ENCODE results near the gene MGARP.
"Not testable (repeated sequence)": the region's sequence is repeated elsewhere in the genome, so short reads cannot be mapped to it uniquely, and the experiment has no call there.

Gene MGARP

DNA sequence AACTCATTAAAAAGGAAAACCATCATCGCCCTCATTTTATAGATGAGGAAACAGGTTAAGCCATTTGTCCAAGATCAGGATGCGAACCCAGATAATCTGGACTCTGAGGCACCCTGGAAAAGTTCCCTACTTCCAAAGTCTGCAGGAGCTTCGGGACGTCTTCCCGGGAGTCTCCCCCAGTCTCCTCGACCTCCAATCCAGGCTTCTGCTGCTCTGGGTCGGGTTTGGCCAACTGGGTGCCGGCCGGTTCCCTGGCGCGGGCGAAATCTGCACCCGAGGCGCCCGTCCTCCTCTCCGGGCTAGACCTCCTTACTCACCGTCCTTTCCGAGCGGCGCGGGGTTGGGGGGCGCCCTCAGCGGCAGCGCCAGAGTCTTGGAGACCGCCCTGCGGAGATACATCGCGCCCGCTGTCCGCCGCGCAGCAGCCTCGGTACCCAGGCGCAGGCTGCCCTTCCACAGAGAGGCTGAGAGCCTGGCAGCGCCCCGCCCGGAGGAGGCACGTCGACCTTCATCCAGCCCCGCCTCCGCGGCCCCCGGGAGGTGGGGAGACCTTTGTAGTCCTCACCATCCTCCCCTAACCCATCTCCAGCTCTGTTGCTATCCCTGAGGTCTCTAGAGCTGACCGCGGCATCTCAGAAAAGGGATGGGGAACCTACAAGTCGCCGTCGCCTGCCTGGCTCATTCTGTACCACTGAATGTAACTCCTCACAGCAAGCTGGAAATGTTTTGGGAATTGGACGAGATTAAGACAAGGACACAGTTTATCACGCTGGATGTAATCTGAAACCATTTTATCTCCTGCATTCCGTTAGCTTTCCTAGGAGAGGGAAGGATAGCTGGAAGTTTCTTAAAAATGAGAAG, at the start of gene MGARP:
MGARP (minus strand) TSS at position 466 of the 861 bp plus-strand sequence; CDS start at position 399, 67 bp downstream.
- H3K36me3 Mint-ChIP-seq = peaks cover 7% of the 10 kb centered on the region
- H3K4me1 Mint-ChIP-seq = peaks cover 20% of the 10 kb centered on the region
- H3K9me3 Mint-ChIP-seq = peaks cover 5% of the 10 kb centered on the region
- no peak within 1 kb of the TSS for H3K27ac Mint-ChIP-seq
- peak within 1 kb of the TSS; percentile 78 for H3K4me3 Mint-ChIP-seq
- H3K27me3 Mint-ChIP-seq = peaks cover 39% of the 10 kb centered on the region
- ATAC-seq = peak; percentile 76

GRCh38 chr4:139329665-139330200, 49.7 kb upstream of the MGARP start:
- peaks cover 44% of the 10 kb centered on the region for H3K36me3 Mint-ChIP-seq
- no peaks in the 10 kb centered on the region for H3K27me3 Mint-ChIP-seq
- H3K4me1 Mint-ChIP-seq = peaks cover 33% of the 10 kb centered on the region
- ATAC-seq = no peak
- peak overlapping the region; percentile 44 for H3K27ac Mint-ChIP-seq
- H3K4me3 Mint-ChIP-seq = no peak overlapping the region
- no peaks in the 10 kb centered on the region for H3K9me3 Mint-ChIP-seq

DNA sequence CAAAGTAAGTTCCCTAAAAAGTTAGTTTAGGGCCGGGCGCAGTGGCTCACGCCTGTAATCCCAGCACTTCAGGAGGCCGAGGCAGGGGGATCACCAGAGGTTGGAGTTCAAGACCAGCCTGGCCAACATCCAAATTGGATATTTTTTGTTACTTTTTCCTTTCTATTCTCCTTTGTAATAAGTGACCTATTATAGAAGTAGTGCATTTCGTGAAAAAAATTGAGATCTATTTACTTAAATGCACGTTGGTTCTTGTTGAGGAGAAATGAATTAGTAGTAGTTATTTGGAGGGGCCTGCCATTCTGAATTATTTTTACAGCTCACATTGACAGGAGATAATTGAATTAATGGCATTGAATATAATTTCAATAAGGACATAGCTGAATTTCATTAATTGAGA, 44.6 kb upstream of the MGARP start:
- peaks cover 39% of the 10 kb centered on the region for H3K36me3 Mint-ChIP-seq
- no peak for ATAC-seq
- H3K27me3 Mint-ChIP-seq = no peaks in the 10 kb centered on the region
- H3K4me3 Mint-ChIP-seq = no peak overlapping the region
- no peak overlapping the region for H3K27ac Mint-ChIP-seq
- peaks cover 49% of the 10 kb centered on the region for H3K4me1 Mint-ChIP-seq
- H3K9me3 Mint-ChIP-seq = no peaks in the 10 kb centered on the region

- H3K9me3 Mint-ChIP-seq, H3K27me3 Mint-ChIP-seq, H3K4me3 Mint-ChIP-seq, H3K27ac Mint-ChIP-seq, ATAC-seq: not testable (repeated sequence)
- H3K4me1 Mint-ChIP-seq = peaks cover 48% of the 10 kb centered on the region
- peaks cover 22% of the 10 kb centered on the region for H3K36me3 Mint-ChIP-seq
Observed at GRCh38 chr4:139322541-139322940, 42.5 kb upstream of the MGARP start.

- H3K27me3 Mint-ChIP-seq, H3K27ac Mint-ChIP-seq, H3K9me3 Mint-ChIP-seq, ATAC-seq, H3K4me3 Mint-ChIP-seq: not testable (repeated sequence)
- peaks cover 21% of the 10 kb centered on the region for H3K36me3 Mint-ChIP-seq
- peaks cover 52% of the 10 kb centered on the region for H3K4me1 Mint-ChIP-seq
Observed at GRCh38 chr4:139322070-139322469, 42.0 kb upstream of the MGARP start.

- Mint-ChIP-seq H3K4me1 (peaks cover 71% of the 10 kb centered on the region), H3K27me3 (no peaks in the 10 kb centered on the region), H3K4me3 (no peak overlapping the region), H3K36me3 (peaks cover 31% of the 10 kb centered on the region), H3K9me3 (no peaks in the 10 kb centered on the region), H3K27ac (peak overlapping the region; percentile 61)
- ATAC-seq = no peak
Observed at GRCh38 chr4:139319571-139319970, 39.5 kb upstream of the MGARP start.

GRCh38 chr4:139317635-139318034, 37.6 kb upstream of the MGARP start:
- no peaks in the 10 kb centered on the region for H3K9me3 Mint-ChIP-seq
- H3K4me3 Mint-ChIP-seq = no peak overlapping the region
- H3K27ac Mint-ChIP-seq = no peak overlapping the region
- H3K36me3 Mint-ChIP-seq = peaks cover 31% of the 10 kb centered on the region
- no peak for ATAC-seq
- H3K4me1 Mint-ChIP-seq = peaks cover 75% of the 10 kb centered on the region
- no peaks in the 10 kb centered on the region for H3K27me3 Mint-ChIP-seq

DNA sequence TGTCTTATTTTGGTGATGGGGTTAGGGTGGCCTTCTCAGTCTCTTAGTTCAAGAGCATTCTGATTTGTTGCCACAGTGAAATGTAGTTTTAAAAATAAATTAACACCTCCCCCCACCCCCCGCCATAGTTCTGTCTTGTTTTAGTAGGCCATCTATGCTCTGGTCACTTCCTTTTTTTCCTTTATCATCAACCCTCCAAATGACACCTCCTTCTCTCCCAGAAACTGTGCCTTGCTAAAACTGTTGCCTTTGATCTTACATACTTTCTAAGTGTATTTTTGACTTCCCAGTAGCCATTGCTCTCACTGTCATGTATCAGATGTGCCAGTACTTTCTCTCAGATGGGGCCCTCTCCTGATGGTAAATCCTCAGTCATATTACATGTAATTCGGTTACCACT, 36.7 kb upstream of the MGARP start:
- H3K36me3 Mint-ChIP-seq = peaks cover 22% of the 10 kb centered on the region
- ATAC-seq = no peak
- H3K9me3 Mint-ChIP-seq = no peaks in the 10 kb centered on the region
- H3K27ac Mint-ChIP-seq = peak overlapping the region; percentile 92
- H3K27me3 Mint-ChIP-seq = no peaks in the 10 kb centered on the region
- H3K4me1 Mint-ChIP-seq = peaks cover 75% of the 10 kb centered on the region
- H3K4me3 Mint-ChIP-seq = no peak overlapping the region

GRCh38 chr4:139315221-139315675, 35.2 kb upstream of the MGARP start:
- Mint-ChIP-seq H3K27ac (peak overlapping the region; percentile 92), H3K27me3 (no peaks in the 10 kb centered on the region), H3K9me3 (no peaks in the 10 kb centered on the region), H3K36me3 (peaks cover 20% of the 10 kb centered on the region), H3K4me1 (peaks cover 77% of the 10 kb centered on the region), H3K4me3 (peak overlapping the region; percentile 66)
- ATAC-seq = peak; percentile 87

DNA sequence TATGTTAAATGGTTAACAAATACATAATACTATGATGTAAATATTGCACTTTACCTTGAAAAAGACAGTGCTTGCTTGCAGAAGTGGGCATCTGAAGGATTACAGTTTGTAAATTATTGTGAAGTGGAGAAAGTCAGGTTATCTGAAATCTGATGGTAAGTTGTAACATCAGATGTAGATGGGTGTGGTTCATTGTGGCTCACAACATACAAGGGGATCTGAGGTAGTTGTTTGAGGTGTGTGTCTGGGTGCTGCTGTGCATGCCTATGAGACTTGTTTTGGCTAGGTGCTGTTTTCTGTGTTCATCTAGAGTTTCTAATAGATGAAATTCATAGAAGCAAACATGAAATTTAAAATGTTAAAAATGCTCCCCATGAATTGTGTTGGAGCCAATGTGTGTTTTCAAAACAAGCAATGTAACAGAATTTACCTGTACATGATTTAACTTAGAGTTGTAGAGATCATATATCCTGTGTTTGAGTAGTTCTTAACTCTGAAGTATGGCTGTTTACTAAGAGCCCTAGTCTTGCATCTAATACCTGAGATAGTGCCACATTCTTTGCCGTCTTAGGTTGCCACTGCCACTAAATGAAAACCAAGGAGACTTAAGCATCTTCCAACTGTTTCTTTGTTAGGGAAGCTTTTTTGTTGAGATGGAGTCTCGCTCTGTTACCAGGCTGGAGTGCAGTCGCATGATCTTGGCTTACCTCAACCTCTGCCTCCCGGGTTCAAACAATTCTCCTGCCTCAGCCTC, 34.2 kb upstream of the MGARP start:
- H3K4me3 Mint-ChIP-seq = peak overlapping the region; percentile 66
- H3K36me3 Mint-ChIP-seq = peaks cover 12% of the 10 kb centered on the region
- H3K27me3 Mint-ChIP-seq = no peaks in the 10 kb centered on the region
- H3K9me3 Mint-ChIP-seq = no peaks in the 10 kb centered on the region
- ATAC-seq = no peak
- H3K4me1 Mint-ChIP-seq = peaks cover 73% of the 10 kb centered on the region
- peak overlapping the region; percentile 92 for H3K27ac Mint-ChIP-seq

DNA sequence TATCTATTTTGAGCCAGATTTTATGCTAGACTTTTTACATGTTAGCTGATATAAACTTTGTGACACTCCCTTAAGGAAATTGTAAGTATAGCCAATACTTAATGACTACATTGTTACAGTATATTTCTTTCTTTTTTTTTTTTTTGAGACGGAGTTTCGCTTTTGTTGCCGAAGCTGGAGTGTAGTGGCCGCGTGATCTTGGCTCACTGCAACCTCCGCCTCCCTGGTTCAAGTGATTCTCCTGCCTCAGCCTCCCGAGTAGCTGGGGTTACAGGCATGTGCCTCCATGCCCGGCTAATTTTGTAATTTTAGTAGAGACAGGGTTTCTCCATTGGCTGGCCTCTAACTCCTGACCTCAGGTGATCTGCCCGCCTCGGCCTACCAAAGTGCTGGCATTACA, 33.4 kb upstream of the MGARP start:
- H3K4me3 Mint-ChIP-seq = peak overlapping the region; percentile 15
- ATAC-seq, H3K9me3 Mint-ChIP-seq: not testable (repeated sequence)

DNA sequence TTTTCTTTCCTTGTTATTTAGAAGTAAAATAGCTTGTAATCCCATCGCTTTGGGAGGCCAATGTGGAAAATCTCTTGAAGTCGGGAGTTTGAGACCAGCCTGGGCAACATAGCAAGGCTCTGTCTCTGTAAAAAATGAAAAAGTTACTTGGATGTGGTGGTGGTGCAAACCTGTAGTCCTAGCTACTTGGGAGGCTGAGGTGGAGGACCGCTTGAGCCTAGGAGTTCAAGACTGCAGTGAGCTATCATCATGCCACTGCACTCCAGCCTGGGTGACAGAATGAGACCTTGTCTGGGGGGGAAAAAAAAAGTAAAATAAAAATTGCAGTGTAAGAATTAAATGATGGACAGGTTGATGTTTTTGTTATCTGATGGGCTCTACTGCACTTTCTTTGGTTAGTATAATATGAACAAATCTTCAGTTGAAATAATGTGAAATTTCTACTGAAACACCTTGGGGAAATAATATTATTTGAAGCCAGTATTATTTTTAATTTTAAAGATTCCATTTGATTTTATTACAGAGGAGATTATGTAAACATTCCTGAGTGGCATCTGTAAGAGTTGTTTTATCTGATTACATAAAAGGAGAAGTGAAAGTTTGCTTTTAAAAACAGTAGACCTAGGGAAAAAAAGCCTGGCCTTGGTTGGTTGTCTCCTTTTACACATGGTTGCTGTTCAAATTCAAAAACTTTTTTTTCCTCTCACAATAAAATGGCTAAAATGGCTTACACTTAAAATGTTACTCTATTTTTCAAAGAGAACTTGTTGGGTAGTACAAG, 32.7 kb upstream of the MGARP start:
- peaks cover 12% of the 10 kb centered on the region for H3K36me3 Mint-ChIP-seq
- no peak for ATAC-seq
- H3K4me1 Mint-ChIP-seq = peaks cover 75% of the 10 kb centered on the region
- no peaks in the 10 kb centered on the region for H3K9me3 Mint-ChIP-seq
- peak overlapping the region; percentile 18 for H3K4me3 Mint-ChIP-seq
- peak overlapping the region; percentile 92 for H3K27ac Mint-ChIP-seq
- no peaks in the 10 kb centered on the region for H3K27me3 Mint-ChIP-seq

More for the DNA sequence above, 33.4 kb upstream of the MGARP start:
- H3K27ac Mint-ChIP-seq = peak overlapping the region; percentile 92
- H3K36me3 Mint-ChIP-seq = peaks cover 12% of the 10 kb centered on the region
- H3K4me1 Mint-ChIP-seq = peaks cover 75% of the 10 kb centered on the region
- H3K27me3 Mint-ChIP-seq = not testable (repeated sequence)

DNA sequence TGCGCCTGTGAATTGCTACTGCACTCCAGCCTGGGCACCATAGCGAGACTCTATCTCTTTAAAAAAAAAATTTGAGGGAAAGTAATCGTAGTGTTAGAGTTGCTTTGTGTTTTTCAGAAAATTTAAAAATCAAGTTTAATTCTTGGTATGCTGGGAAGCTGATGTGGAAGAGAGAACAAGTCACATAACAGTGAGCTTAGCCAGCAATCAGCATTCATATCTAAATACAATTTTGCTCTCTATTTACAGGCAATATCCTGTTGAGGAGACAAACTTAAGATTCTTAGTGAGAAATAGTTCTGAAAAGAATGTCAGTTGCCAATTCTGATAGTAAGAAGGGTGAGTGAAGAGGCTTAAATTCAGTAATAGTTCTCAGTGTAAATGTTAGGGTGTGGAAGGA, 31.9 kb upstream of the MGARP start:
- peaks cover 75% of the 10 kb centered on the region for H3K4me1 Mint-ChIP-seq
- H3K9me3 Mint-ChIP-seq = no peaks in the 10 kb centered on the region
- H3K27ac Mint-ChIP-seq = peak overlapping the region; percentile 92
- H3K27me3 Mint-ChIP-seq = no peaks in the 10 kb centered on the region
- H3K4me3 Mint-ChIP-seq = no peak overlapping the region
- no peak for ATAC-seq
- peaks cover 12% of the 10 kb centered on the region for H3K36me3 Mint-ChIP-seq

DNA sequence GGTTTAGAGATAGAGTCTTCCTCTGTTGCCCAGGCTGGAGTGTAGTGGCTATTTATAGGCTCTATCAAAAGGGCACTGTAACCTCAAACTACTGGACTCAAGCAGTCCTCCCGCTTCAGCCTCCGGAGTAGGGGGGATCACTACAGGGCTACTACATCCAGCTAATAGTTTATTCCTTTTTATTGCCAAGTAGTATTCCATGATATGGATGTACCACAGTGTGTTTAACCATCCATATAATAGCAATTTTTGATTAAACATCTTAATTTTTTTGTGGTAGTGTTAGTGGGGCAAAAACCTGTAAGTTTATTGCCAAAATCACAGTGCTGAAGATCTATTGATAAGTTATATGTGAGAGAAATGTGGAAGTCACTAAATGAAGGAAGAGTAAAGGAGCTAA, 24.9 kb upstream of the MGARP start:
- H3K9me3 Mint-ChIP-seq = no peaks in the 10 kb centered on the region
- no peaks in the 10 kb centered on the region for H3K27me3 Mint-ChIP-seq
- H3K4me1 Mint-ChIP-seq = peaks cover 48% of the 10 kb centered on the region
- peaks cover 22% of the 10 kb centered on the region for H3K36me3 Mint-ChIP-seq
- peak overlapping the region; percentile 56 for H3K27ac Mint-ChIP-seq
- no peak overlapping the region for H3K4me3 Mint-ChIP-seq
- ATAC-seq = no peak

All from stimulated activated memory B cell treated with anti-CD40 and anti-IgM and Interleukin-4, amounts not matched to agents 10 μg/mL and 1 μg/mL and 100 μg/mL, for 72 hours (primary cell).